ENCODE data around the gene ALDH2.

ALDH2 gene

GRCh38 chr12:111747333-111747732 is 19.4 kb upstream of the ALDH2 start:
- no peak overlapping the region for H3K9ac ChIP-seq (ENCODE audit: low read length)
- no peaks in the 10 kb centered on the region for H3K79me2 ChIP-seq (ENCODE audit: insufficient read depth, low read length)
- no peaks in the 10 kb centered on the region for H3F3A ChIP-seq (ENCODE audit: insufficient read depth)
- H4K20me1 ChIP-seq (ENCODE audit: low read depth, low read length): no peaks in the 10 kb centered on the region
- H3K27me3 ChIP-seq (ENCODE audit: low read length): no peaks in the 10 kb centered on the region
- no peak overlapping the region for H3K27ac ChIP-seq (ENCODE audit: low read depth, low read length)
- no peaks in the 10 kb centered on the region for H3K9me3 ChIP-seq (ENCODE audit: insufficient read depth, low read length)
- no peaks in the 10 kb centered on the region for H3K9me2 ChIP-seq (replicated peaks; ENCODE audit: insufficient read depth, low read length)
- no peak overlapping the region for H2AFZ ChIP-seq (ENCODE audit: low read depth, low read length, severe bottlenecking)
- no peaks in the 10 kb centered on the region for H3K36me3 ChIP-seq (ENCODE audit: low read length)
- no peak overlapping the region for H3K4me3 ChIP-seq (ENCODE audit: insufficient read depth, low read length, poor library complexity, severe bottlenecking)
- H3K4me2 ChIP-seq (ENCODE audit: low read depth, low read length, poor library complexity, severe bottlenecking): no peak overlapping the region
- TF ChIP-seq CTCF (IDR thresholded peaks at IDR 0.05; ENCODE audit: insufficient read depth, low read length, poor library complexity, severe bottlenecking): no peak
- no peak for TF ChIP-seq EZH2phosphoT487 (conservative IDR thresholded peaks at IDR 0.05; ENCODE audit: low read length)

GRCh38 chr12:111748151-111748672 is 18.5 kb upstream of the ALDH2 start:
- Histone ChIP-seq H3K4me3 (ENCODE audit: insufficient read depth, low read length, poor library complexity, severe bottlenecking) (no peak overlapping the region), H3K9me3 (ENCODE audit: insufficient read depth, low read length) (no peaks in the 10 kb centered on the region), H3K27ac (ENCODE audit: low read depth, low read length) (no peak overlapping the region), H3K27me3 (ENCODE audit: low read length) (no peaks in the 10 kb centered on the region), H2AFZ (ENCODE audit: low read depth, low read length, severe bottlenecking) (no peak overlapping the region), H4K20me1 (ENCODE audit: low read depth, low read length) (no peaks in the 10 kb centered on the region), H3F3A (ENCODE audit: insufficient read depth) (no peaks in the 10 kb centered on the region), H3K79me2 (ENCODE audit: insufficient read depth, low read length) (no peaks in the 10 kb centered on the region), H3K36me3 (ENCODE audit: low read length) (no peaks in the 10 kb centered on the region), H3K9me2 (replicated peaks; ENCODE audit: insufficient read depth, low read length) (no peaks in the 10 kb centered on the region), H3K4me2 (ENCODE audit: low read depth, low read length, poor library complexity, severe bottlenecking) (no peak overlapping the region), H3K9ac (ENCODE audit: low read length) (no peak overlapping the region)
- TF ChIP-seq EZH2phosphoT487 (conservative IDR thresholded peaks at IDR 0.05; ENCODE audit: low read length) (no peak), CTCF (IDR thresholded peaks at IDR 0.05; ENCODE audit: insufficient read depth, low read length, poor library complexity, severe bottlenecking) (no peak)

- Histone ChIP-seq H3F3A (ENCODE audit: insufficient read depth) (no peaks in the 10 kb centered on the region), H3K9me3 (ENCODE audit: insufficient read depth, low read length) (no peaks in the 10 kb centered on the region), H3K9ac (ENCODE audit: low read length) (no peak overlapping the region), H3K27ac (ENCODE audit: low read depth, low read length) (no peak overlapping the region), H3K4me3 (ENCODE audit: insufficient read depth, low read length, poor library complexity, severe bottlenecking) (no peak overlapping the region), H2AFZ (ENCODE audit: low read depth, low read length, severe bottlenecking) (no peak overlapping the region), H3K4me2 (ENCODE audit: low read depth, low read length, poor library complexity, severe bottlenecking) (no peak overlapping the region), H3K9me2 (replicated peaks; ENCODE audit: insufficient read depth, low read length) (no peaks in the 10 kb centered on the region), H3K27me3 (ENCODE audit: low read length) (no peaks in the 10 kb centered on the region), H3K79me2 (ENCODE audit: insufficient read depth, low read length) (no peaks in the 10 kb centered on the region), H4K20me1 (ENCODE audit: low read depth, low read length) (no peaks in the 10 kb centered on the region), H3K36me3 (ENCODE audit: low read length) (no peaks in the 10 kb centered on the region)
- TF ChIP-seq CTCF (IDR thresholded peaks at IDR 0.05; ENCODE audit: insufficient read depth, low read length, poor library complexity, severe bottlenecking) (no peak), EZH2phosphoT487 (conservative IDR thresholded peaks at IDR 0.05; ENCODE audit: low read length) (no peak)
These were observed 17.9 kb upstream of the ALDH2 start for GRCh38 chr12:111748867-111749266.

Measured in SU-DHL-6 (cell line).